GM18498 (cell line): ENCODE data around the gene QPRT.
"Not testable (repeated sequence)": the region's sequence is repeated elsewhere in the genome, so short reads cannot be mapped to it uniquely, and the experiment has no call there.

Experiments used
- ATAC-seq: cut with Tn5 transposase; IDR thresholded peaks from one replicate; pipeline ENCODE4 v1.9.1; 2021; ENCODE audit warnings: mild to moderate bottlenecking, moderate library complexity; ENCODE audit not compliant: unreplicated experiment

The QPRT gene

DNA sequence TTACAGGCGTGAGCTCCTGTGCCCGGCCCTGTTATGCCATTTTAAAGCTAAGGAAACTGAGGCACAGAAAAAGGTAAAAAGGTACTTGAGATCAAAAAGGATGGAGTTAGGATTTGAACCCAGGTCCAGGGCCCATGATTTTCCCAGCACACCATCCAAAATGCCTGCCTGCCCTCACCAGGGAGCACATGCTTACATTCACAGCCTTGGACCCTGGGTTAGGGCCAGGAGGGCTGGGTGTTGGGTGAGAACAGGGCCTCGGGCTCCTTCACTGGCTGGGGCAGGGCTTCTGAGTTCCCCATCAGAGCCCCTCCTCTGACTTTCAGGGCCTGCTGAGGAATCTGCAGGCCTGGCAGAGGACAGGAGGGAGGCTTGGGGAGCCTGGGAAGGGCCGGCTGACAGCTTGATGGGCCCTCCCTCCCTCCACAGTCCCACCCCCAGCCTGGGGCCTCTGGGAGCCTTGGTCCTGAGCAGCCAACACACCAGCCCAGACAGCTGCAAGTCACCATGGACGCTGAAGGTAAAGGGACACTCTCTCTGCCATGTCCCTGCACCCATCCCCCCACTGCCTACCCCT, at the start of gene QPRT:
Gene QPRT, plus strand, starts transcription at position 490 of the 577 bp plus-strand sequence. Its CDS starts 18 bp downstream, at position 508.
- ATAC-seq: peak; percentile 51

DNA sequence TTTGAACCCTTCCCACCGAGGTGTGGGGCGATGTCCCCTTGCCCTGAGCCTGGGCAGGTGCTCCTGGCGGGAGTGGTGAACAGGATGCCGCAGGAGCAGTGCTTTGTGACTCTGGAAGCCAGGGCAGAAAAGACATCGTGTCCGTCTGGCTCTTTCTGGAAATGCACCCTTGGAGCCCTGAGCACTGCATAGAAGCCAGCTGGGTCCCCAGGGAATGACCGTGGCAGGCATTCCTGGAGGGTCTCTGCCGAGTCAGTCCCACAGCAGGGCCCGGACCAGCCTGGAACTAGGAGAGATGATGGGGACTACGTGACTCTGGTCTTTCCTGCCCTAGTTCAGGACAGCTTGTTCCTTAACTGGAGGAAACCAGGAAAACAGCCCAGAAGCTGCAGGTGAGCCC, 49.7 kb upstream of the QPRT start:
- ATAC-seq: not testable (repeated sequence)

DNA sequence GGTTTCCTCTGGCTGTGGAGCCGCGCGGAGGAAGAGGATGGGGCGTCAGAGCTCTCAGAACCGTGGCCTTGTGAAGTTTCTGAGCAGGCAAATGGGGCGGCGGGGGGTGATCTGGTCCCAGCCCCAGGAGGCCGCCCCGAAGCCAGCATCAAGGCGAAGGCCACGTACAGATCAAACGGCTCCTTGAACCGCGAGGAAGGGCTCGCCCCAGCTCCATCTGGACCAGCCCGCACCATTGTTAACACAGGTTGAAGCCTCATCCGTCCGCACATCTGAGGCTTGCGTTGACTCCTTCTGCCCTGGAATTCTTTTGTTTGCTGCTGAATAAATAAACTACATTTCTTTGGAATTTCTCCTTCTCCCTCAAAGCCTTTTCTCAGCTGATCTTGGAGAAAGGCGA, 47.3 kb upstream of the QPRT start:
- not testable (repeated sequence) for ATAC-seq

DNA sequence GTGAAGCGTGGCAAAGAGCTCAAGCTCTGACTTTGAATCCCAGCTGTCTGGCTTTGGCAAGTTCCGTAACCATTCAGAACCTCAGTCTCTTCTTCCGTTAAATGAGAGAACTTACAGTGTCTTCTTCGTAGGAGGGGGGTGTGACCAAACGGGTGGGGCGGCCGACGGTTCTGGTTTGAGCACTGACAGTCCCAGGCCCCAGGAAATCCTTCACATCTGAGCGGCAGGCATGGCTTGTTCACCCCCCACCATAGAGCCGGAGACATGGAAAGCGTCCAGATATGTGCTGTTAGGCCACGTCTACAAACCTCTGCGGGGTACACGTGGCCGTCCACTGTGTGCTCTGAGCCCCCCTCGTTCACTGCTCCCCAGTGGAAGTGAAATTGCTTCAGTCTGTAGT, 43.1 kb upstream of the QPRT start:
- not testable (repeated sequence) for ATAC-seq

DNA sequence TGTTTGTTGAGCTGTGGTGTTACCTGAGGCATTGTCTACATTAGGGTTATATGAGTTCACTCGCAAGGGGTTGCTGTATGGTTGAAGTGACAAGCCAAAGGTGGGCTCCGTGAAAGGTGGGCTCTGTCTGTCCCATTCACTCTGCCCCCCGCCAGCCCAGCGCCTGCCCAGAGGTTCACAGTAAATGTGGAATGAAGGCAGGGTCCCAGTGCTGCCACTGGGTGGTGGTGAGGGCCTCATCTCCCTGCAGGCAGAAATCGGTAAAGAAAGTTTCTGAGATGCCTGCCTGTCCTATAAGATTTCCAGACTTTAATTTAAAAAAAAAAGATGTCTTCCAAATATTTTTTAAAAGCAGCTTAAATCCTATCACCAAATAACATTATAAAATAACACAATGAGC, 42.6 kb upstream of the QPRT start:
- not testable (repeated sequence) for ATAC-seq

DNA sequence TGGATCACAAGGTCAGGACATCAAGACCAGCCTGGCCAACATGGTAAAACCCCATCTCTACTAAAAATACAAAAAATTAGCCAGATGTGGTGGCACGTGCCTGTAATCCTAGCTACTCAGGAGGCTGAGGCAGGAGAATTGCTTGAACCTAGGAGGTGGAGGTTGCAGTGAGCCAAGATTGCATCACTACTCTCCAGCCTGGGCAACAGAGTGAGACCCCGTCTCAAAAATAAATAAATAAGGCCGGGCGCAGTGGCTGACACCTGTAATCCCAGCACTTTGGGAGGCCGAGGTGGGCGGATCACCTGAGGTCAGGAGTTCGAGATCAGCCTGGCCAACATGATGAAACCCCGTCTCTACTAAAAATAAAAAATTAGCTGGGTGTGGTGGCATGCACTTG, 40.2 kb upstream of the QPRT start:
- ATAC-seq: not testable (repeated sequence)

DNA sequence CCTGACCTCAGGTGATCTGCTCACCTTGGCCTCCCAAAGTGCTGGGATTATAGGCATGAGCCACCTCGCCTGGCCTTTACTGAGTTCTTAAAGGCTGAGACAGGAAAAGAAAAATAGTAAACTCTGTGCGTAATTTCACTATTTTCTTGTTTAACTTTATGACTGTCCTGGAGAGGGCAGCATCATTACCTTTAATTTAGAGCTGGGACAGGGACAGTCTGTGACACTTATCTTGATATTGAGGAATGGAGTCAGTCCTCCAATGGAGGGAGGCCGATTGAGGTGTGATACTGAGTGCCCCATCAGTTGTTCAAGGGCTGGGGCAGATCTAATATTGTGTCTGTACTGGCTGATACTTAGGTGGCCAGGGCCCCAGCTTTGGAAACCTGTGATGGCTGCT, 37.4 kb upstream of the QPRT start:
- ATAC-seq: no peak

DNA sequence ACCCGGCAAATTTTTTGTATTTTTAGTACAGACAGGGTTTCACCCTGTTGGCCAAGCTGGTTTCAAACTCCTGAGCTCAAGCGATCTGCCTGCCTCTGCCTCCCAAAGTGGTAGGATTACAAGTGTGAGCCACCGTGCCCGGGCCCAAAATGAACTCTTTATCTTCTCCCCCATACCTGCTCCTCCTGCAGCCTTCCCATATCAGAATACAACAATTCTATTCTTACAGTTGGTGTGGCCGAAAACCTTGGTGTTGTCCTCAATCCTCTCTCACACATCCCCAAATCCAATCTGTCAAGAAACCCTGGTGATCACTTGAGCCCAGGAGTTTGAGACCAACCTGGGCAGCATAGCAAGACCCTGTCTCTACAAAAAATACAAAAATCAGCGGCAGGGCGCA, 35.4 kb upstream of the QPRT start:
- ATAC-seq: no peak

DNA sequence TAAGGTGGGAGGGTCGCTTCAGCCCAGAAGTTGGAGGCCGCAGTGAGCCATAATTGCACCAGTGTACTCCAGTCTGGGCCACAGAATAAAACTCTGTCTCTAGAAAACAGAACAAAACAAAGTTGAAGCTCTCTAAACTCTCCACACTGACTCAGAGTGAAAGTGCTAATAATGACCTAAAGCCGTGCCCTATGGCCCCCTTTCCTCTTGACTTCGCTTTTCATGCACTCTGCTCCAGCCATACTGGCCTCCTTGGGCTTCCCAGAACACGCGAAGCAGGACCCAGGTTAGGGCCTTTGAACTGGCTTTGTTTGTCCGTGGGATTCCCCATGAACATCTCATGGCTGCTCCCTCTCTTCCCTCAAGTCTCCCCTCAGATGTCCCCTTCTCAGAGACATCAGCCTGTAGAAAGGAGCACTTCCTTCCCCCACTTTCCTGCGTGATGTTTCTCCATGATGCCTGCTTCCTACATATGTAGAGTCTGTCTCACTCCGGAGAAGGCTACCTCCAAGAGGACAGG, 34.6 kb upstream of the QPRT start:
- ATAC-seq: peak; percentile 55

DNA sequence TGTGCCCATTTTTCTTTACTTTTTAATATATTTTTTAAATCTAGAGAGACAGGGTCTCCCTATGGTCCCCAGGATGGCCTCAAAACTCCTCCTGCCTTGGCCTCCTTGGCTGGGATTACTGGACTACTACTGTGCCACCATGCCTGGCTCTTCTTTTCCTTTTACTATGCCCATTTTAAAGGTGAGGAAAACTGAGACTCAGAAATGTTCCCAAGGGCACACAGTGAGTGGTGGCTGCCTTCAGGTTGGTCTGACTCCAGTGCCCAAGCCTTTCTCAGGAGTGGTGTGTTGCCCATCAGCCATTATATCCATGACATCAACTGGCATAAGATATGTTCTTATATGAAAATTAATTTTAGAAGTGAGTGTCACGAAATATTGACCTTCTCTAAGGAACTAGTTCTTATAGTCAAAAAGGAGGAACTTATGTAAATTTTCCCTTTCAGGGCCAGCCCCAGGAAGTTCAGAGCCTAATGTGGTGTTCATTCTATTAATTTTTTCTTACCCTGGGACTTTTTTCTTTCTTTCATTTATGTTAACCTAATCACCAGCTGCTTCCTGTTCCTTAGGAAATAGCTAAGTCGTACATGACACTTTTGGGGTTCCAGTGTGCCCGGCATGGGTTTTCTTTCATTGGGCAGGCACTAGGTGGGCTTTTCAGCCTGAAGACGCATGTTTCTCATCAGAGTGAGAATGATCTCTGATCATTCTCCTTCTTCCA, 33.8 kb upstream of the QPRT start:
- peak; percentile 30 for ATAC-seq

DNA sequence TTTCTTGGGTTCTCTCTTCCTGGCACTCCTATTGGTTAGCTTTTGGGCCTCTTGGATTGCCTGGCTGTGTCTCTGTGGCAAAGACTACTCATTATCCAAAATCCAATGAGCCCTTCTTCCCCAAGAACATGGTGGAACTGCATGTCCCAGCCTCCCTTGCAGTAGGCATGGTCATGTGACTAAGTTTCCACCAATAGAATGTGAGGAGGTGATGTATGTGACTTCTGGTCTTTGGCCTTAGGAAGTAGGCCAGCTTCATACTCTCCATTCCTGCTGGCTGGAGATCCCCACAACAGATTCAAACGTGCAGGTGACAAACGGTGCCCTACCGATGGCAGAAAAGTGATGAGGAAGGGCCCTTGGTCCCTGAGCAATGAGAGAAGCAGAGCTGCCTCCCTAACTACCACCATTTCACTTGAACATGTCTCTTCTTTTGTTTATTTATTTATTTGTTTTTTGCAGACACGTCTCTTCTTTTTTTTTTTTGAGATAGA, 33.2 kb upstream of the QPRT start:
- peak; percentile 49 for ATAC-seq

DNA sequence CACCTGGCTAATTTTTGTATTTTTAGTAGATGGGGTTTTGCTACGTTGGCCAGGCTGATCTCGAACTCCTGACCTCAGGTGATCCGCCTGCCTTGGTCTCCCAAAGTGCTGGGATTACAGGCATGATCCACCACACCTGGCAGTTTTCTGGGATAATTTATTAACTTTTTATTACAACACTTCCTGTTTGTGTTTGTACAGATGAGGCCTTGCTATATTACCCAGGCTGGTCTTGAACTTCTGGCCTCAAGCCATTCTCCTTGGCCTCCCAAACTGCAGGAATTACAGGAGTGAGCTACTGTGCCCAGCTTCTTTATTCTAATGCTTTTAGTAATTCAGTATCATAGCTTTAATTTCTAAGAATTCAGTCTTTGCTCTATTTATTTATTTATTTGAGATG, 32.0 kb upstream of the QPRT start:
- no peak for ATAC-seq

DNA sequence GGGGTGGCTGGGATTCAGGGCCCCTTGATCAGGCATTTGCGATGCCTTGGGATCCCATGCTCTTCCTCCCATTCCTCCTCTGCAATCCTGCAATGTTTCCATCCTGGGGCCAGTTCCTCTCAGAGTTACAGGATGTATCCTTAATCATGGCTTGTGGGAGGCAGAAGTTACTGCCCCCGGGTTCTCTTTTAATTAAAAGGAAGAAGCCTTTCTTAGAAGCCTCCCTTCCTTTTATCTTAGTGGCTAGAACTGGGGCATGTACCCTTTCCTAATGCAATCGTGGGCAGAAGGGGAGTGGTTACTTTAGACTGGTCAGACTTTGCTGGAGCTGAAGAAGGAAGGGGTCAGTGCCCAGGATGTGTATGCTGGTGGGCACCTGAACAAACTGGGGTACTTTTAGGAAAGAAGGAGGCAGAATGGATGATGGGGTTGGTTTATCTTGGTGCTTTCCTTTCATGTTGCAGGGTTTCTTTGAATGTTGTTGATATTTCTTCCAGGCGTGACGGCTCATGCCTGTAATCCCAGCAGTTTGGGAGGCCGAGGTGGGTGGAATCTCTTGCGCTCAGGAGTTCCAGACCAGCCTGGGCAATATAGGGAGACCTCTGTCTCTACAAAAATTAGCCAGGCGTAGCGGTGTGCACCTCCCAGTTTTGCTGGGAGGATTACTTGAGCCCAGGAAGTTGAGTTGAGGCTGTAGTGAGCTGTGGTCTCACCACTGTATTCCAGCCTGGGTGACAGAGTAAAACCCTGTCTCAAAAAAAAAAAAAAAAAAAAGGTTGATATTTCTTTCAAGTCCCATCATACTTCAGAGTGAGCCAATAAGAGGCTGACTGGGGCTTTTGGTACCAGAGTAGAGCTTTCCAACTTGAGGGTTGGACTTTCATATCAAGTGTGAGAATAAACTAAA, 29.1 kb upstream of the QPRT start:
- no peak for ATAC-seq

DNA sequence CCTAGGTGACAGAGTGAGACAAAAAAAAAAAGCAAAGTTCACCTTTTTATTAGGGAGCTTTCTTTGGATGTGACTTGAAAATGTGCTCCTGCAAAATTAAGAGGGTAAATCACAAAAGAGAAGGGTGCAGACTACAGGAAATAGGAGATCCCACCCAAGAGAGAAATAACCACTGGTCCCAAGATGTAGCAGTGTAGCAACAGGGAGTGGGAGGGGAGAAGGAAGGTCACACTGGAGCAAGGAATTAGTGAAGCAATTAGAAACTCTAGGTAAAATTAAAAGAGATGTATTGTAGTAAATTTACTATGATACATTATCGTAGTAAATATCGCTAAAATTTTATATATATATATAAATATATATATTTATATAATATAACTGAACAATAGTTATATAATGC, 28.2 kb upstream of the QPRT start:
- ATAC-seq: no peak

DNA sequence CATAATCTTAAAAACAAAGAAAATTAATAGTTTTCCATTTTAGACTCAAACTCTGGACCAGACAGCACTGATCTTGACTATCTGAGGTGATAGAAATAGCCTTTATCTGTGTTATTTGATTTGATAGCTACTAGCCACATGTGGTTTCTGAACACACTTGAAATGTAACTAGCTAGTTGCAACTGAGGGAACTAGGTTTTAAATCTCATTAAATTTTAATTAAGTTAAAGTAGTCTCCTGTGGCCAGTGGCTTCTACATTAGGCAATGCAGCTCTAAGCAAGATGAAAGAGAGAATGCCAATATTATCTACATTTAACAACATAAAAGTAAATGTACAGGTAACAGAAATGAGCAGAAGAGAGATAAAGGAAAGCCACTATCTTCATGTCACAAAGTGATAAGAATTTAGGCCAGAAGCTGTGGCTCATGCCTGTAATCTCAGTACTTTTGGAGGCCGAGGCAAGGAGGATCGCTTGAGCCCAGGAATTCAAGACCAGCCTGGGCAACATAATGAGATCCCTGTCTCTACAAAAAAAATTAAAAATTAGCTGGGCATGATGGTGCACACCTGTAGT, 27.1 kb upstream of the QPRT start:
- ATAC-seq: no peak

DNA sequence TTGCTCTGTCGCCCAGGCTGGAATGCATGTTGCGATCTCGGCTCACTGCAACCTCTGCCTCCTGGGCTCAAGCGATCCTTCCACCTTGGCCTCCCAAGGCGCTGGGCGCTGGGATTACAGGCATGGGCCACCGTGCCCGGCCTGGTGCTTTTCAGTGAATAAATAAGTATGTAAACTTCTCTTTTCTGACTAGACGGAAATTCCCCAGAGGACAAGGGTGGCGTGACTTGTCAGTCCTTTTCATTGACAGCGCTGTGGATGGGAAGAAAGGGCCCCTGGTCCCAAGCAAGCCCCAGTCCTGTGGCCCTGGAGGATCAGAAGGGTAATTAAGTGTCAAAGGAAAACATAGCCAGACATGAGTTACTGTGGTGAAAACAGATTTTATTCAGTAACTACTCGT, 25.5 kb upstream of the QPRT start:
- ATAC-seq: no peak

DNA sequence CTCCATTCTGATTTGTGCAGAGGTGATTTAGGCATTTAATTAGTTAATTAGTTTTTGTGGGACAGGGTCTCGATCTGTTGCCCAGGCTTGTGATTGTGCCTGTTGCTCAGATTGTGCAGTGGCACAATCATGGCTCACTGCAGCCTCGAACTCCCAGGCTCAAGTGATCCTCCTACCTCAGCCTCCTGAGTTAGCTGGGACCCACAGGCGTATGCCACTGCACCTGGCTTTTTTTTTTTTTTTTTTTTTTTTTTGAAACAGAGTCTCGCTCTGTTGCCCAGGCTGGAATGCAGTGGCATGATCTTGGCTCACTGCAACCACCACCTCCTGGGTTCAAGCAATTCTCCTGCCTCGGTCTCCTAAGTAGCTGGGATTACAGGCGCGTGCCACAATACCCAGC, 25.1 kb upstream of the QPRT start:
- not testable (repeated sequence) for ATAC-seq

DNA sequence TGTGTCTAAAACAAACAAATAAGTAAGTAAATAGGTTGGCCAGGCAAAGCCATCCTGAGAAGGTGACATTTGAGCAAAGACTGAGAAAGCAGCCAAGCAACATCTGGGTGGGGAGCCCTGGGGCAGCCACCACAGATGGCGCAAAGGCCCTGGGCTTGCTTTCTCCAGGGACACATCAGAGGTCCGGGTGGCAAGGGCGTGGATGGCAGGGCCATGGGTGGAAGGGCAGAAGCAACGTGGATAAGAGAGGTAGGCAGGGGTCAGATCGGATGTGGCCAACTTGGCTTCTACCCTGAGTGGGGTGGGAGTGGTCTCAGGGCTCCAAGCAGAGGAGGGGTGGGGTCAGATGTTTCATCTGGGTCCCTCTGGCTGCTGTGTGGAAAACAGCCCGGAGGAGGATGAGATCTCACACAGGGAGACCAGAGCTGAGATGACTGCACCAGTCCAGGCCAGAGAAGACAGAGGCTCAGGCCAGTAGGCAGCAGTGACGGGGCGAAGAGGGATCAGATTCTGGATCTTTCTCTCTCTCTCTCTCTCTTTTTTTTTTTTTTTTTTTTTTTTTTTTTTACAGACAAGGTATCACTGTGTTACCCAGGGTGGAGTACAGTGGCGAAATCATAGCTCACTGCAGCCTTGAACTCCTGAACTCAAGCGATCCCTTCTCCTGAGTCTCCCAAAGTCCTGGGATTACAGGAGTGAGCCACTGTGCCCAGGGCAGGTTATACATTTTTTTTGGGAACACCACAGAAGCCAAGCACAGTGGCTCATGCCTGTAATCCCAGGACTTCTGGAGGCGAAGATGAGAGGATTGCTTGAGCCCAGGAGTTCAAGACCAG, 22.1 kb upstream of the QPRT start:
- no peak for ATAC-seq

DNA sequence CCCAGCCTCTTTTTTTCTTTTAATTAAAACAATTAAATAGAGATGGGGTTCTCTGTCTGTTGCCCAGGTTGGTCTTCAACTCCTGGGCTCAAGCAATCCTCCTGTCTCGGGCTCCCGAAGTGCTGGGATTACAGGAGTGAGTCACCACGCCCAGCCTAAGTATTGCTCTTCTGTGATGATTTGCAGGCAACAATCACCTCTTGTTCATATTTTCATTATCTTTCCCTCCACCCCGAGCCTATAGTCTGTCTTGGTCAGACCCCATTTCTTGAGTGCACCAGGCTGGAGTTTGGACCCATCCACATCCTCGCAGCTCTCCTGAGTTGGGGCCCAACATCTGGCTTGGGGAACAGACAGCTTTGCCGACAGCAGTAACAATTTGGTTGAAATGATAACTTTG, 20.3 kb upstream of the QPRT start:
- no peak for ATAC-seq
